OCI-LY1 (cell line): ENCODE data around the gene ANO6.

ENCODE experiments used
- H2AFZ ChIP-seq: fragments of 200-600 bp; sonication (generic), shearing (Covaris generic); 2 replicates; pipeline ENCODE4 v1.6.0; 2014; ENCODE audit warnings: antibody characterized with exemption, mild to moderate bottlenecking, low read length
- H3F3A ChIP-seq: fragments of 200-600 bp; sonication (generic), shearing (Covaris generic); 2 replicates; pipeline ENCODE4 v1.6.0; 2014; ENCODE audit warnings: mild to moderate bottlenecking, antibody characterized with exemption, low read length, moderate library complexity; ENCODE audit not compliant: insufficient read depth
- H3K27ac ChIP-seq: fragments of 200-600 bp; sonication (generic); 2 replicates; pipeline ENCODE4 v1.5.1; 2014; ENCODE audit warnings: low read length, mixed run types, mild to moderate bottlenecking, low read depth; ENCODE audit not compliant: poor library complexity, severe bottlenecking
- H3K27me3 ChIP-seq: fragments of 200-600 bp; sonication (generic); 2 replicates; pipeline ENCODE4 v1.6.0; 2014; ENCODE audit warnings: antibody characterized with exemption, mild to moderate bottlenecking, low read length, moderate library complexity; ENCODE audit not compliant: insufficient read depth
- H3K36me3 ChIP-seq: fragments of 200-600 bp; sonication (generic); 2 replicates; pipeline ENCODE4 v1.6.1; 2014; ENCODE audit warnings: mild to moderate bottlenecking, antibody characterized with exemption, low read length, moderate library complexity, mixed read lengths; ENCODE audit not compliant: insufficient read depth
- H3K4me1 ChIP-seq: fragments of 200-600 bp; sonication (generic); 2 replicates; pipeline ENCODE4 v1.5.1; 2014; ENCODE audit warnings: mild to moderate bottlenecking, low read length, moderate library complexity; ENCODE audit not compliant: insufficient read depth, severe bottlenecking
- H3K4me2 ChIP-seq: fragments of 200-600 bp; sonication (generic), shearing (Covaris generic); 2 replicates; pipeline ENCODE4 v1.6.1; 2014; ENCODE audit warnings: low read length
- H3K4me3 ChIP-seq: fragments of 200-600 bp; sonication (generic); 2 replicates; pipeline ENCODE4 v1.5.1; 2014; ENCODE audit warnings: low read length, low read depth, mild to moderate bottlenecking, mixed read lengths; ENCODE audit not compliant: poor library complexity, severe bottlenecking
- H3K79me2 ChIP-seq: fragments of 200-600 bp; shearing (Covaris generic); 2 replicates; pipeline ENCODE4 v1.6.1; 2016; ENCODE audit warnings: mixed run types, low read length, mixed read lengths; ENCODE audit not compliant: insufficient read depth
- H3K9ac ChIP-seq: fragments of 200-600 bp; sonication (generic), shearing (Covaris generic); 2 replicates; pipeline ENCODE4 v1.6.1; 2014; ENCODE audit warnings: mild to moderate bottlenecking, low read length, mixed read lengths
- H3K9me2 ChIP-seq: fragments of 200-600 bp; sonication (generic), shearing (Covaris generic); 2 replicates; pipeline ENCODE4 v1.6.1; 2014; ENCODE audit warnings: low read depth, mild to moderate bottlenecking, low read length, mixed read lengths
- H3K9me3 ChIP-seq: fragments of 200-600 bp; shearing (Covaris generic); 2 replicates; pipeline ENCODE4 v1.6.1; 2014; ENCODE audit warnings: low read length, mixed read lengths
- H4K20me1 ChIP-seq: fragments of 200-600 bp; sonication (generic), shearing (Covaris generic); 2 replicates; pipeline ENCODE4 v1.6.0; 2016; ENCODE audit warnings: mild to moderate bottlenecking, low read length; ENCODE audit not compliant: insufficient read depth
- CTCF ChIP-seq: fragments of 200-600 bp; sonication (generic), shearing (Covaris generic); IDR thresholded peaks from 2 replicates; pipeline ENCODE4 v1.5.1; 2017; ENCODE audit warnings: mild to moderate bottlenecking, antibody characterized with exemption, low read length, moderate library complexity, mixed read lengths
- EZH2 ChIP-seq: fragments of 200-600 bp; sonication (generic), shearing (Covaris generic); IDR thresholded peaks from 2 replicates; pipeline ENCODE4 v1.8.0; 2017; ENCODE audit warnings: borderline replicate concordance, mixed run types, mild to moderate bottlenecking, antibody characterized with exemption, low read length, moderate library complexity, mixed read lengths

ANO6 gene

GRCh38 chr12:45220363-45220931 is 4.6 kb downstream of the ANO6 start:
- Histone ChIP-seq H3K4me1 (peaks cover 21% of the 10 kb centered on the region), H3K9ac (no peak overlapping the region), H2AFZ (no peak overlapping the region), H3K4me3 (no peak overlapping the region), H3K9me3 (no peaks in the 10 kb centered on the region), H4K20me1 (no peaks in the 10 kb centered on the region), H3F3A (no peaks in the 10 kb centered on the region), H3K36me3 (no peaks in the 10 kb centered on the region), H3K27me3 (no peaks in the 10 kb centered on the region), H3K27ac (no peak overlapping the region), H3K79me2 (peaks cover 5% of the 10 kb centered on the region; the same call in 1 of the 2 replicates), H3K9me2 (no peaks in the 10 kb centered on the region), H3K4me2 (no peak overlapping the region)
- TF ChIP-seq CTCF (no peak), EZH2 (no peak)

DNA sequence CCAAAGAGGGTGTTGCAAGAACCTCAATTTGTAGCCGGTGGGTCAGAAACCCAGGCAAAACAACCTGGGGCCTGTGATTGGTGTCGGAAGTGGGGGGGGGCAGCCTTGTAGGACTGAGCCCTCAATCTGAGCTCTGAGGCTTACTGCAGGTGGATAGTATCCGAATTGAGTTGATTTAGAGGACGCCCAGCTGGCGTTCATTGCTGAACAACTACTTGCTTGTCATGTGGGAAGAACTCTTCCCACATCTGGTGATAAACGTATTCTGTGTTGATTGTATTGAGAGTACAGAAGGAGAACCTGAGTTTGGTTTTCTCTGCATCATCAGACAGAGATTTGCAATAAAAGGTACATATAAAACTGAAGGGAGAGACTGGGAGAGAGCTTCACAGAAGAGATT is 5.1 kb downstream of the ANO6 start:
- H3K4me2 ChIP-seq = no peak overlapping the region
- peaks cover 21% of the 10 kb centered on the region for H3K4me1 ChIP-seq
- peaks cover 5% of the 10 kb centered on the region; the same call in 1 of the 2 replicates for H3K79me2 ChIP-seq

GRCh38 chr12:45223868-45224267 is 8.0 kb downstream of the ANO6 start:
- Histone ChIP-seq H3K4me1 (no peaks in the 10 kb centered on the region), H3K79me2 (no peaks in the 10 kb centered on the region), H3K4me3 (no peak overlapping the region), H2AFZ (no peak overlapping the region), H3K9ac (no peak overlapping the region), H3K27ac (no peak overlapping the region), H3K27me3 (no peaks in the 10 kb centered on the region), H3K9me2 (no peaks in the 10 kb centered on the region), H3F3A (no peaks in the 10 kb centered on the region), H3K36me3 (no peaks in the 10 kb centered on the region), H3K9me3 (no peaks in the 10 kb centered on the region), H4K20me1 (no peaks in the 10 kb centered on the region), H3K4me2 (no peak overlapping the region)
- no peak for TF ChIP-seq EZH2
- no peak for TF ChIP-seq CTCF

More for the DNA sequence above, 5.1 kb downstream of the ANO6 start:
- no peak overlapping the region for H2AFZ ChIP-seq
- no peaks in the 10 kb centered on the region for H3K27me3 ChIP-seq
- no peaks in the 10 kb centered on the region for H4K20me1 ChIP-seq
- TF ChIP-seq EZH2 = no peak
- no peak for TF ChIP-seq CTCF
- H3K9me2 ChIP-seq = no peaks in the 10 kb centered on the region
- H3K9me3 ChIP-seq = no peaks in the 10 kb centered on the region
- H3K36me3 ChIP-seq = no peaks in the 10 kb centered on the region
- no peak overlapping the region for H3K4me3 ChIP-seq
- no peak overlapping the region for H3K9ac ChIP-seq
- H3K27ac ChIP-seq = no peak overlapping the region
- H3F3A ChIP-seq = no peaks in the 10 kb centered on the region
